GM21786 (cell line): ENCODE data around the gene CBX2.

Experiments
- ATAC-seq: cut with Tn5 transposase; IDR thresholded peaks from one replicate; pipeline ENCODE4 v1.9.1; 2021; ENCODE audit not compliant: unreplicated experiment

CBX2 gene

GRCh38 chr17:79826204-79826680 lies 48.3 kb downstream of the CBX2 start:
- no peak for ATAC-seq

GRCh38 chr17:79826841-79827578 lies 49.1 kb downstream of the CBX2 start:
- ATAC-seq, result no peak

- no peak for ATAC-seq
Measured at GRCh38 chr17:79829004-79829403, 51.1 kb downstream of the CBX2 start.

GRCh38 chr17:79829457-79829856 lies 51.5 kb downstream of the CBX2 start:
- no peak for ATAC-seq

GRCh38 chr17:79830303-79830702 lies 52.4 kb downstream of the CBX2 start:
- ATAC-seq, result no peak

DNA sequence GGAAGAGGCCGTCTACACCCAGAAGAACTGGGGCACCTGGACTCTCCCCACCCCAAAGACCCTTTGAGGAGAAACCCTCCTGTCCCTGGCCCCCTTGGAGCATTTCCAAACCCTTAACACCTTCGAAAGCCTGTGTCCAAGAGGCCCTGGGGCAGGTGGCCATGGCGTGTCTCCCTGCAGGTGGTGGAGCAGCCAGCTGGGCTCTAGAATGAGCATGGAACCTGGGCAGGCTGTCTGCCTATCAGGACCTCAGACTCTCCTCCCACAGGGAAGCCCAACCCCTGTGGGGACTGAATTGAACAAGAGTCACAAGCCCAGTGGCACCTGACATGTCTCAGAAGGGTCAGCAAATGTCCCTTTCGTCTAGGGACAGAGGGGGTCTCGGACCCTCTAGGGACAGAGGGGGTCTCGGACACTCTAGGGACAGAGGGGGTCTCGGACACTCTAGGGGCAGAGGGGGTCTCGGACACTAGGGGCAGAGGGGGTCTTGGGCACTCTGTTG lies 52.9 kb downstream of the CBX2 start:
- ATAC-seq, result no peak

- ATAC-seq, result no peak
Measured at GRCh38 chr17:79831265-79832217, 53.6 kb downstream of the CBX2 start.

DNA sequence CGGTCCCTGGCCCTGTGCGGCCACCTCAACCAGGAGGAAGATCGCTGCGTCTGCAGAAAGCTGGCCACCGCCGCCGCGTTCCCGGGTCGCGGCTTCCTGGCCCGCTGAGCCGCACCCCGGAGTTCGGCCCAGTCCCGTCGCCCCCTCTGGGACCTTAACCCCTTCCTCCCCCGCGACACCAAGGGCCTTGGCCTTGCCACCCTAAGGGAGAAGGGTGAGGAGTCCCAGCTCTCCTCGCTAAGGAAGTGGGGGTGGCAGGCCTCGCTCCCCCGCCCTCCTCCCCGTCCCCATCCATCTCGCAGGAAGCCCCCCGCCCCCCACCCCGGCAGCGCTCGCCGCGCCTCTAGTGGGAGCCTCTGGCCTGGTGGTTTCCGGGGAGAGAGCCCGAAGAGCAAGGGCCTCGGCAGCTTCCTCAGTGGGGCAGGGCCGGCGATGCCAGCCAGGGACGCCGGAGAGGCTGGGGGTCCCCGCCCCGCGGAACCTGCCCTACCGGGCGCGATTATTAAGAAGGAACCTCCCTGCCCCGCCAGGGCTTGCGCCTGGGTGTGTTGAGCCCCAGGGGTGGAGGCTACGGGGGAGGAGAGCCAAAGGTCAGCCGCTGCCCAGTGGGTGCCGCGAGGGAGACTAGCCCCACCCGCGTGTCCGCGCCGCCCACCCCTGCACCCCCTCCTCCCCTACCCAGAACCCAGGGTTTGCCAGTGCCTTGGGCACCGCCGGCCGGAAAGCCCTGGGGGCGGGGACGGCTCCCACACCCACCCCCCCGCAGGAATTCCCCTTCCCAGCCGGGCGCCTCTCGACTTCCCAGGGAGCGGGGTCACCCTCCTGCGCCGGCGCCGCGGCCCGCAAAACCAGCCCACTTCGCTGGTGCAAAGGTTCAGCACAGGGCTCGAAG lies 54.5 kb downstream of the CBX2 start:
- no peak for ATAC-seq

DNA sequence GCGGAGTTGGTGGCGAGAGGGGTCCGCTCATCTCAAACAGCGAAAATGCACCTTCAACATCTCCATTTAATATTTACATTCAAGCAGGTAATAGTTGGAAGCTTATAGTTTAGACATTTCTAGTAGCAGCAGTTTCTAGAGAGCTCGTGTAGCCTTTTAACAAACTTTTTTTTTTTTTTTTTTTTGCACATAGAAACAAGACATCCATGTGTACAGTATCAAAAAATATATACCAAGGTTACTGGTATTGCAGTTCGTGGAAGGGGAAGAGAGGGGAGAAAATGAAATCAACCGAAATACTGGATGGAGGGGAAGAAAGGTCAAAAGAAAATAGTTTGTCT lies 55.1 kb downstream of the CBX2 start:
- no peak for ATAC-seq

GRCh38 chr17:79833744-79834564 lies 56.0 kb downstream of the CBX2 start:
- no peak for ATAC-seq

DNA sequence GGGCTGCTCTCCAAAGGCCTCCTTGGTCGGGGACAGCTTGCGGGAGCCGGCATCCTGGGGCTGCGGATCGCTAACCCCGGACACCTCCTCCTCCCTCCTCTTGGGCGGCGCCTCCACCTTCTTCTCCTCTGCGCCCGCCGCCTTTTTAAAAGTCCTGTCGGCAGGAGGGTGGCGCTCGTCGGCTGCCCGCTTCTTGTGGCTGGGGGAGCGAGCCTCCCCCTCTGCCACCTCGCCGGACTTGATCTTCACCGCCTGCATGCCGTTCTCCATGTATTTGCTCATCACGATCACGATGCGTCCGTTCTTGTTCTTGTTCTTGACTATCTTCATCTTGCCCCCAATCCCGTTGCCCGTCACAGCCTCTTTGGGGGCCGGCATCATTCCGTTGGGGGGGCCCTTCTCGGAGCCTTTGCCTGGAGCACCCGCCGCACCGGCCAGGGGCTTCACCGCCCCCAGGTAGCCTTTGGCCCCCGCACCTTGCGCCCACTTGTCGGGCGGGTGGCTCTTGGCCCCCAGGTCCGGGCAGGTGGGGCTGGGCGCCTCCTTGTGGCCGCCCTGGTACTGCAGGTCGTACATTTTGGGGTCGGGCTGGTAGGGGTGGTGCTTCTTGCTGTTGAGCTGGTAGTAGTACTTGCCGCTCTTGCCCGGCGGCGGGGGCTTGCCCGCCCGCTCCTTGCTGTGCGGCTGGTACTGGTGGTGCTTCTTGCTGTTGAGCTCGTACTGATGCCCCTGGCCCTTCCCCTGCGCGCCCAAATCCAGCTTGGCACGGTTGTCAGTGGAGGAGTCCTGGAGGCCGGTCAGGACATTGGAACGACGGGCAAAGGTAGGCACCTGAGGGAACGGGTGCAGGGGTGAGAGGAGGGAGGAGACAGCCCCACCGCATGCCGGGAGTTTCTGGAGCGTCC lies 56.9 kb downstream of the CBX2 start:
- ATAC-seq, result no peak

DNA sequence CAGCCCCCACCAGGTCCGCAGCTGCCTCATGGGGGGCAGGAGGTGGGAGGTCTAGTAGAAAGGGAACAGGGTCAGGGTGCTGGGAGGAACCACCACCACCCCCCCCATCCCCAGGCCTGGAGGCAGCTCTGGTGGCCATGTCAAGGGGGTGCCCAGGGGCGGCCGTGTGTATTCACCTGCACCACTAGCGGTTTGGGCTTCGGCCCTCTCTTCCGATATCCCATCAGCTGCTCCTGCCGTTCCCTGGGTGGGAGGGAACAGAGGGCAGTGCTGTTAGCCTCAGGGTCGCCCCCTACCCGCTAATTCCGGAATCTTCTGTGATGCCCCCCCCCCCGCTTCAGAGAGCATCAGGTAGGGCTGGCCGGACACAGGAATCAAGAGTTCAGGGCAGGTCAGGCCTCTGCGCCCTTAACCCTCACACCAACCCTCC lies 57.5 kb downstream of the CBX2 start:
- no peak for ATAC-seq

- ATAC-seq, result no peak
Measured at GRCh38 chr17:79835953-79836509, 58.1 kb downstream of the CBX2 start.

- ATAC-seq, result no peak
Measured at GRCh38 chr17:79836510-79836971, 58.6 kb downstream of the CBX2 start.

- ATAC-seq, result no peak
Measured at GRCh38 chr17:79836972-79837887, 59.3 kb downstream of the CBX2 start.
